Measurements from ENCODE around the gene AOAH. TPM values are rescaled to one million over a fixed set of nuclear protein-coding genes. Genes with fewer than 3 reads are reported as not detected.
"Not testable (repeated sequence)": the region's sequence is repeated elsewhere in the genome, so short reads cannot be mapped to it uniquely, and the experiment has no call there.

The AOAH gene
- total RNA-seq, 1 donor from 2014 or later = 0.28 TPM

DNA sequence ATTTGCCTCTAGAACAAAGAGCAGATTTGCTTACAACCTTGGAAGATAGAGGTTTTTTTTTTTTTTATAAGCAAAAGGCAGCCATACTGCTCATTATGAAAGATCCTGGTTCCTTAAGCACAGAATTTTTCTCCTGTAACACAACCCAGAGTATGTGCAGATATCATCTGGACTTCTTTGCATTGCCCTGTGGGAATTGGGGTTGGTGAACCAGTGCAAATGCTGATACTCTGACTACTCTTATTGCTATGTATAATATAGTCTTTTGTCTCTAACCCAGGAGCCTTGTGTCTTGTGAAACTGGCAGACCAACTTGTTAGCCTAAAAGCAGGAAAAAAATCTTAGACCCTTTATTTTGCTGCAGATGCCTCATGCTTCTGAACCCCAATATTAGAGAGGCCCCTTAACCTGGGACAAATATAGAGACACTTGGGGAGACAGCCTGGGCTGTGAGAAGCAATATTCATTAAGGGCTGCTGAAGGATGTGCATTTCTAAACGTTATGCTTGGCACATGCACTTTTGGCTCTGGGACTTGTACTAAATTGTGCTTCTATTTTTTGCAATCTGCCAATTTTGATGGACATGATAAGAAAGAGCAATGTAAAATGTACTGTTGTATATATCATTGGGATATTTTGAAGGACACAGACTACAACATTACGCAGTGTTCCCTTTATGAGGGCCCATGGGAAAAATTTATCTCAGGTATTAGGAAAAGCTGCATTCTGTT, 255.8 kb downstream of the AOAH start:
- Mint-ChIP-seq H3K4me3 (ENCODE audit: unreplicated experiment) (no peak overlapping the region), H3K4me1 (ENCODE audit: unreplicated experiment) (peaks cover 6% of the 10 kb centered on the region), H3K27ac (ENCODE audit: unreplicated experiment) (peak overlapping the region; percentile 34), H3K27me3 (ENCODE audit: unreplicated experiment) (no peaks in the 10 kb centered on the region), H3K36me3 (ENCODE audit: low read depth, unreplicated experiment) (no peaks in the 10 kb centered on the region), H3K9me3 (ENCODE audit: unreplicated experiment) (peaks cover 5% of the 10 kb centered on the region)
- no peak for TF ChIP-seq CTCF (IDR thresholded peaks at IDR 0.05; ENCODE audit: unreplicated experiment)
- no peak for DNase-seq (ENCODE audit: low spot score)

DNA sequence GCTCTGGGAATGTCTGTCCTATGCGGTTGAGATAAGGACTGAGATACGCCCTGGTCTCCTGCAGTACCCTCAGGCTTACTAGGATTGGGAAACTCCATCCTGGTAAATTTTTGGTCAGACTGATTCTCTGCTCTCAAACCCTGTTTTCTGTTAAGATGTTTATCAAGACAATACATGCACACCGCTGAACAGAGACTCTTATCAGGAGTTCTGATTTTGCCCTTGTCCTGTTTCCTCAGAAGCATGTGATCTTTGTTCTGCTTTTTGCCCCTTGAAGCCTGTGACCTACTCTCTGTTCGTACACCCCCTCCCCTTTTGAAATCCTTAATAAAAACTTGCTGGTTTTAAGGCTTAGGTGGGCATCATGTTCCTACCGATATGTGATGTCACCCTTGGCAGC, 258.3 kb downstream of the AOAH start:
- not testable (repeated sequence) for DNase-seq (ENCODE audit: low spot score); H3K27ac Mint-ChIP-seq (ENCODE audit: unreplicated experiment); H3K36me3 Mint-ChIP-seq (ENCODE audit: low read depth, unreplicated experiment); H3K4me3 Mint-ChIP-seq (ENCODE audit: unreplicated experiment); H3K27me3 Mint-ChIP-seq (ENCODE audit: unreplicated experiment); H3K9me3 Mint-ChIP-seq (ENCODE audit: unreplicated experiment); H3K4me1 Mint-ChIP-seq (ENCODE audit: unreplicated experiment)

DNA sequence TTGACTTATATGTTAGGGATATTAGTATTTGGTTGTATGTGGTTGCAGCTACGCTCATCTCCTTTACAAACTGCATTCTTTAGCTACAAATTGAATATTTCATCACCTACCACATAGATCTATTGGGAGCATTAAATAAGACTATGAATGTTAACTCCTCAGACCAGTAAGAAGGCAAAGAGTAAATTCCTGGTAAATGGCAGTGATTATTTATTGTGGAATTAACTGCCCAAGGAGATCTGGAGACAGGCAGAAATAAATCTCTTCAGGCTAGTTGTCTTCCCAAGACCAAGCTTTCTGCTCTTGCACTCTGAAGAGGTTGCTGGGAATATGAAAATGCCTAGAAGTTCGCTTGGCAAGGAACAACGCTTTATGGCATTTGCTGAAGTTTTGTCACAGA, 260.0 kb downstream of the AOAH start:
- peaks cover 5% of the 10 kb centered on the region for H3K9me3 Mint-ChIP-seq (ENCODE audit: unreplicated experiment)
- H3K36me3 Mint-ChIP-seq (ENCODE audit: low read depth, unreplicated experiment) = no peaks in the 10 kb centered on the region
- H3K4me3 Mint-ChIP-seq (ENCODE audit: unreplicated experiment) = no peak overlapping the region
- peaks cover 5% of the 10 kb centered on the region for H3K4me1 Mint-ChIP-seq (ENCODE audit: unreplicated experiment)
- H3K27ac Mint-ChIP-seq (ENCODE audit: unreplicated experiment) = no peak overlapping the region
- TF ChIP-seq CTCF (IDR thresholded peaks at IDR 0.05; ENCODE audit: unreplicated experiment) = no peak
- H3K27me3 Mint-ChIP-seq (ENCODE audit: unreplicated experiment) = no peaks in the 10 kb centered on the region
- no peak for DNase-seq (ENCODE audit: low spot score)

All from endothelial cell (in vitro differentiated cells).